OCI-LY3 (cell line): Measurements from ENCODE around the gene FMN1.

Experiments
- CTCF ChIP-seq: fragments of 200-600, 300-600 bp; sonication (generic); IDR thresholded peaks from 2 replicates; pipeline ENCODE4 v1.5.1; 2014; ENCODE audit warnings: antibody characterized with exemption, low read length, low read depth
- EZH2phosphoT487 ChIP-seq: fragments of 200-600 bp; shearing (Covaris generic); IDR thresholded peaks from 2 replicates; pipeline ENCODE4 v1.6.1; 2018; ENCODE audit warnings: antibody characterized with exemption, mixed run types, low read depth

- no peak for TF ChIP-seq EZH2phosphoT487
- TF ChIP-seq CTCF, result no peak
Observed at GRCh38 chr15:32991619-32992111, 202.8 kb downstream of the FMN1 start.
